Middle frontal gyrus (tissue), 1 donor: ENCODE data around the gene SRGAP1.
"Not testable (repeated sequence)": the region's sequence is repeated elsewhere in the genome, so short reads cannot be mapped to it uniquely, and the experiment has no call there.

ENCODE experiments used
- DNase-seq: peaks from one replicate; pipeline ENCODE4 v3.0.0-alpha.2; 2015; ENCODE audit warnings: low spot score; ENCODE audit errors: extremely low spot score

The SRGAP1 gene

GRCh38 chr12:63836936-63837335 lies 7.6 kb upstream of the SRGAP1 start:
- DNase-seq: no peak

GRCh38 chr12:63838411-63838810 lies 6.1 kb upstream of the SRGAP1 start:
- DNase-seq: no peak

- DNase-seq: no peak
These were observed 3.5 kb upstream of the SRGAP1 start for GRCh38 chr12:63841011-63841410.

GRCh38 chr12:63841571-63841970 lies 2.9 kb upstream of the SRGAP1 start:
- DNase-seq: no peak

GRCh38 chr12:63842750-63843149 lies 1.8 kb upstream of the SRGAP1 start:
- not testable (repeated sequence) for DNase-seq

GRCh38 chr12:63843254-63843720 lies 1.2 kb upstream of the SRGAP1 start:
- DNase-seq: no peak

- peak; percentile 86 for DNase-seq
These were observed 644 bp upstream of the SRGAP1 start for GRCh38 chr12:63843721-63844390.

GRCh38 chr12:63845726-63846125 lies 1.2 kb downstream of the SRGAP1 start:
- no peak for DNase-seq

GRCh38 chr12:63846238-63846967 lies 1.9 kb downstream of the SRGAP1 start:
- no peak for DNase-seq

- DNase-seq: no peak
These were observed 4.0 kb downstream of the SRGAP1 start for GRCh38 chr12:63848450-63848849.

GRCh38 chr12:63849106-63849620 lies 4.7 kb downstream of the SRGAP1 start:
- DNase-seq: no peak

GRCh38 chr12:63849641-63850040 lies 5.1 kb downstream of the SRGAP1 start:
- DNase-seq: no peak

GRCh38 chr12:63853978-63854377 lies 9.5 kb downstream of the SRGAP1 start:
- DNase-seq: no peak

GRCh38 chr12:63855299-63855698 lies 10.8 kb downstream of the SRGAP1 start:
- DNase-seq: no peak

GRCh38 chr12:63857771-63858670 lies 13.5 kb downstream of the SRGAP1 start:
- DNase-seq: no peak

- not testable (repeated sequence) for DNase-seq
These were observed 15.4 kb downstream of the SRGAP1 start for GRCh38 chr12:63859880-63860279.

- DNase-seq: no peak
These were observed 17.9 kb downstream of the SRGAP1 start for GRCh38 chr12:63862187-63862968.

GRCh38 chr12:63862969-63863230 lies 18.4 kb downstream of the SRGAP1 start:
- DNase-seq: no peak

- no peak for DNase-seq
These were observed 19.4 kb downstream of the SRGAP1 start for GRCh38 chr12:63863658-63864453.

GRCh38 chr12:63864454-63864706 lies 19.9 kb downstream of the SRGAP1 start:
- no peak for DNase-seq

- no peak for DNase-seq
These were observed 20.9 kb downstream of the SRGAP1 start for GRCh38 chr12:63865448-63865847.
